Fibroblast of mammary gland (primary cell): ENCODE measurements around the gene AMBN.

Source experiments
- DNase-seq: peaks from one replicate; pipeline ENCODE4 v3.0.0-alpha.2; 2010; ENCODE audit warnings: low read depth
- H3K4me3 ChIP-seq: 2 replicates; pipeline ENCODE4 v1.5.1; 2011; ENCODE audit warnings: low read depth, mild to moderate bottlenecking, low read length, moderate library complexity; ENCODE audit not compliant: control insufficient read depth
- CTCF ChIP-seq: conservative IDR thresholded peaks from 2 replicates; pipeline ENCODE4 v1.5.1; 2011; ENCODE audit warnings: low read depth, low read length, inconsistent platforms; ENCODE audit not compliant: control insufficient read depth, insufficient read depth

The AMBN gene, protein sequence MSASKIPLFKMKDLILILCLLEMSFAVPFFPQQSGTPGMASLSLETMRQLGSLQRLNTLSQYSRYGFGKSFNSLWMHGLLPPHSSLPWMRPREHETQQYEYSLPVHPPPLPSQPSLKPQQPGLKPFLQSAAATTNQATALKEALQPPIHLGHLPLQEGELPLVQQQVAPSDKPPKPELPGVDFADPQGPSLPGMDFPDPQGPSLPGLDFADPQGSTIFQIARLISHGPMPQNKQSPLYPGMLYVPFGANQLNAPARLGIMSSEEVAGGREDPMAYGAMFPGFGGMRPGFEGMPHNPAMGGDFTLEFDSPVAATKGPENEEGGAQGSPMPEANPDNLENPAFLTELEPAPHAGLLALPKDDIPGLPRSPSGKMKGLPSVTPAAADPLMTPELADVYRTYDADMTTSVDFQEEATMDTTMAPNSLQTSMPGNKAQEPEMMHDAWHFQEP

GRCh38 chr4:70591955-70592582 lies at the start of gene AMBN:
AMBN (plus strand) TSS chr4:70592256; CDS start chr4:70592359, 103 bp downstream.
- no peak for TF ChIP-seq CTCF
- no peak for DNase-seq
- no peak within 1 kb of the TSS for H3K4me3 ChIP-seq

- TF ChIP-seq CTCF = peak; percentile 54
- peak; percentile 10 for DNase-seq
- no peak overlapping the region for H3K4me3 ChIP-seq
Measured at GRCh38 chr4:70544279-70544868, 47.7 kb upstream of the AMBN start.

DNA sequence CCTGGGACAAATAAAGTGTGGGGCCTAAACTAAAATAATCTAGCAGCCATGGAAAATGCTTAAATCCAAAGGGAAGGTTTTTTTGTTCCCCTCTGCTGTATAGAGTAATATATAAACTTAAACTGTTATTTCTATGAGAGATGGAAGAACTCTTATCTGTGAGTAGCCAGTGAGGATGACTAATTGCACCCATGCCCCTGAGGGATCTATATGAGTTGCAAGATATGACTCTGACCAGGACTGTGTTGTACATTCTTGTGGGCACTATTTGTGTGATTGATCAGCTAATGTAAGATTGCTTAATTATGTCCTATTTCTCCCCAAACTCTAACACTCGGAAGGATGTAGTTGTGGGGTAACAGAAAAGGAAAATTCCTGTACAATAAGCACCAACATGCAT lies 35.2 kb upstream of the AMBN start:
- no peak overlapping the region for H3K4me3 ChIP-seq
- no peak for TF ChIP-seq CTCF
- peak; percentile 5 for DNase-seq

- peak; percentile 85 for TF ChIP-seq CTCF
- DNase-seq = peak; percentile 38
- no peak overlapping the region for H3K4me3 ChIP-seq
Measured at GRCh38 chr4:70559211-70559830, 32.7 kb upstream of the AMBN start.

DNA sequence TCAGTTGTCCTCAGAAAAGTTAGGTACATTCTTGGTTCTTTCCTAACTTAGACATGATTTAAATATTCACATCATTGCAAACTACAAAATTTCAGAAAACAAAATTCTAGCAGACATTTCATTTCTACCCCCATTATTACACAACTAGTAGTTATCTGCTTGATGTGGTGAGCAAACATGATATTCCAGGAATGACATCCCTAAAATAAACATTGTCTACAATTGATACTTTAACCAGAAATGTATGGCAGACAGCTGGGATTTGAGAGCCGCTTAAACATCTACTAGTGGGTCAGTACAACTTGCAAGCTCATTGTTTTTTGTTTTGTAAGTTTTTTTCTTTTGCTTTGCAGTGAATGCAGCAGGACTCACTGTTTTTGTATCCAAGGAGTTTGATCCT lies 32.1 kb upstream of the AMBN start:
- H3K4me3 ChIP-seq = no peak overlapping the region
- TF ChIP-seq CTCF = no peak
- no peak for DNase-seq

GRCh38 chr4:70564033-70564432 lies 28.0 kb upstream of the AMBN start:
- DNase-seq = no peak
- no peak for TF ChIP-seq CTCF

More at GRCh38 chr4:70564033-70564432, 28.0 kb upstream of the AMBN start:
- H3K4me3 ChIP-seq = no peak overlapping the region
